ENCODE measurements around the gene KMT5B. TPM values are rescaled to one million over a fixed set of nuclear protein-coding genes. Genes with fewer than 3 reads are reported as not detected.

KMT5B gene
- total RNA-seq, 4 donors from 2014 or later = 27.2 to 40.5 (median 33.3) TPM

GRCh38 chr11:68216171-68216938, 3.3 kb upstream of the KMT5B start:
- Histone ChIP-seq H3K4me3 (no peak overlapping the region), H3K36me3 (no peaks in the 10 kb centered on the region), H3K4me1 (peaks cover 32% of the 10 kb centered on the region), H3K27ac (peak overlapping the region; percentile 23), H3K27me3 (no peaks in the 10 kb centered on the region), H3K9me3 (no peaks in the 10 kb centered on the region)
- TF ChIP-seq, protein P1, sequence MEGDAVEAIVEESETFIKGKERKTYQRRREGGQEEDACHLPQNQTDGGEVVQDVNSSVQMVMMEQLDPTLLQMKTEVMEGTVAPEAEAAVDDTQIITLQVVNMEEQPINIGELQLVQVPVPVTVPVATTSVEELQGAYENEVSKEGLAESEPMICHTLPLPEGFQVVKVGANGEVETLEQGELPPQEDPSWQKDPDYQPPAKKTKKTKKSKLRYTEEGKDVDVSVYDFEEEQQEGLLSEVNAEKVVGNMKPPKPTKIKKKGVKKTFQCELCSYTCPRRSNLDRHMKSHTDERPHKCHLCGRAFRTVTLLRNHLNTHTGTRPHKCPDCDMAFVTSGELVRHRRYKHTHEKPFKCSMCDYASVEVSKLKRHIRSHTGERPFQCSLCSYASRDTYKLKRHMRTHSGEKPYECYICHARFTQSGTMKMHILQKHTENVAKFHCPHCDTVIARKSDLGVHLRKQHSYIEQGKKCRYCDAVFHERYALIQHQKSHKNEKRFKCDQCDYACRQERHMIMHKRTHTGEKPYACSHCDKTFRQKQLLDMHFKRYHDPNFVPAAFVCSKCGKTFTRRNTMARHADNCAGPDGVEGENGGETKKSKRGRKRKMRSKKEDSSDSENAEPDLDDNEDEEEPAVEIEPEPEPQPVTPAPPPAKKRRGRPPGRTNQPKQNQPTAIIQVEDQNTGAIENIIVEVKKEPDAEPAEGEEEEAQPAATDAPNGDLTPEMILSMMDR (IDR thresholded peaks at IDR 0.05) = no peak
- TF ChIP-seq EP300 (IDR thresholded peaks at IDR 0.05) (no peak), POLR2A (IDR thresholded peaks at IDR 0.05) (no peak), POLR2AphosphoS5 (IDR thresholded peaks at IDR 0.05) (no peak)
- peak in 1 of 2 donors; percentile 74 for DNase-seq (ENCODE audit: low spot score in 2 of 2)
- WGBS = 45% methylated on average over 10 of the region's 22 CpGs

DNA sequence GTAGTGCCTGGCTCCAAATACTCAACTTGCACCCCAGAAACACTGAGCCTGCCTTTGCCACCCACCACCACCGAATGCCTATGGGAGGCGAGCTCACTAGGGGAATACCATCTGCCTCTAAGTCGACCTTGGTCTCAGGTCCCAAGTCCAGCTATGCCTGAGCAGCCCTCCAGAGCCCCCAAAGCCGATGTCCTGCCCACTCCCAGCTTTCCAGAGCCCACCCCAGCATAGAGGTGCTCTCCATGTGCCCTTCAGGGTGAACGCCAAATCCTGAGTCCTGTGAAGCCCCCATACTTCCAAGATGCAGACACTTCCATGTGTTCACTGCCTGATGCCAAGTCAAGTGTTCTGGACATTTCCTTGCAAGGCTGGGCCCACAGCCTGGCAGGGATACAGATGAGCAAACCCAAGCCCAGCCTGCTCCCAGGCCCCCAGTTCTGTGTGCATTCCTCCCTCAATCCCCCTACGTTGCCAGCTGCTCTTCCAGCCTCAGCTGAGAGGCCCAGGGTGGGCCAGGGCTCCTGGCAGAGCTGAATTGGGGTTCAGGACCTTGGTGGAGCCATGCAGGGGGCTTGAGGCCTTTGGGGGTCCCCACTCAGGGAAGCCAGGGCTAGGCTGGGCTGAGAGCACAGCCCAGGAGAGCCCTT, 2.6 kb upstream of the KMT5B start:
- Histone ChIP-seq H3K4me3 (no peak overlapping the region), H3K27me3 (no peaks in the 10 kb centered on the region), H3K36me3 (no peaks in the 10 kb centered on the region), H3K27ac (peak overlapping the region; percentile 23), H3K9me3 (no peaks in the 10 kb centered on the region), H3K4me1 (peaks cover 39% of the 10 kb centered on the region)
- DNase-seq (ENCODE audit: low spot score in 2 of 2) = peak in 1 of 2 donors; percentile 54
- TF ChIP-seq, protein P1 (IDR thresholded peaks at IDR 0.05) = no peak
- WGBS = 67% methylated on average over 5 of the region's 6 CpGs

- 45% methylated on average over 15 of the region's 15 CpGs for WGBS
- Histone ChIP-seq H3K4me3 (no peak overlapping the region), H3K27ac (no peak overlapping the region), H3K36me3 (no peaks in the 10 kb centered on the region), H3K27me3 (no peaks in the 10 kb centered on the region), H3K9me3 (no peaks in the 10 kb centered on the region), H3K4me1 (peaks cover 45% of the 10 kb centered on the region)
- peak in 1 of 2 donors; percentile 69 for DNase-seq (ENCODE audit: low spot score in 2 of 2)
- no peak for TF ChIP-seq POLR2A (IDR thresholded peaks at IDR 0.05)
Observed at GRCh38 chr11:68215087-68215445, 2.0 kb upstream of the KMT5B start.

DNA sequence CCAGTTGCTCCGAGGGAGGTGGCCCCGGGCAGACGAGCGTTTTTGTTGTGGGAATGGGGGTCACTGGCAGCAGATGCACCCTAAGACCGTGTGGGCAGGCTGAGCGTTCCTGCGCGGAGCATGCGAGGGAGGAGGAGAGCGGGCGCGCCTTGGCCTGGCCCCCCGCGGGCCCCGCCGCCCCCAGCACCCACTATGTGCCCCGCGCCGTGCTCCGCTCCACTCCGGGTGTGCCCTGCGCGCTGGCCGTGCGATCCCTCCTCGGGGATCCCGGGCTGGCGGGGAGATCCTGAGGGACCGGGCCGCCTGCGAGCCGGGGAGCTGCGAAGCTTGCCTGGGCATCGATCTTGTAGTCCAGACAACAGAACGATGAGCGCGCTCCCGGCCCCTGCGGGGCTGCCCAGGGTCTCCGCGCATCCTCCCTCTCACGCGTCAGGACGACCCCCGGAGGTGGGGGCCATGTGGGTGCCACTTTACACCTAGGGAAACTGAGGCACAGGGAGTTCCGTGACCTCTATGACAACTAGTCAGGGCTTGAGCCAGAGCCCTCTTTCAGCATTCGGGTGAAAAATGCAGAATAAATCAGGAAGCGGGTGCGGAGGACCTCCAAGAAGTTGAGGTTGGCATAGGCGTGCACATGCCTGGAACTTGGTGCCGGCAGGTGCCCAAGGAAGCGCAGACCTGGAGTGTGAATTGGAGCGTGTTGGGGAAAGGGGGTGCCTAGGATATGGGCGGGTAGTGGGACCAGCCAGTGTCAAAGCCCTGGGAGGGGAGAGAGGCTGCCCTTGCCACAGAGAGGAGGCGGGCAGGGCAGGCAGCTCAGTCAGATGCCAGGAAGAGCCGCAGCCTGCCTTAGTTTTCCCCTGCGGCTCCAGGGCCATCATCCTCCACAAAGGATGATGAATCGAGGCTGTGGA, 1.3 kb upstream of the KMT5B start:
- no peaks in the 10 kb centered on the region for H3K36me3 ChIP-seq
- H3K27ac ChIP-seq = peak overlapping the region; percentile 100
- TF ChIP-seq POLR2A (IDR thresholded peaks at IDR 0.05) = no peak
- no peak for TF ChIP-seq POLR2AphosphoS5 (IDR thresholded peaks at IDR 0.05)
- TF ChIP-seq, protein P1 (IDR thresholded peaks at IDR 0.05) = no peak
- TF ChIP-seq EP300 (IDR thresholded peaks at IDR 0.05) = no peak
- peaks cover 52% of the 10 kb centered on the region for H3K4me1 ChIP-seq
- WGBS = 30% methylated on average over 20 of the region's 58 CpGs
- H3K4me3 ChIP-seq = peak overlapping the region; percentile 75
- peak; percentile 79 to 81 for DNase-seq (ENCODE audit: low spot score in 2 of 2)
- no peaks in the 10 kb centered on the region for H3K27me3 ChIP-seq
- no peaks in the 10 kb centered on the region for H3K9me3 ChIP-seq

- peaks cover 59% of the 10 kb centered on the region for H3K4me1 ChIP-seq
- H3K36me3 ChIP-seq = no peaks in the 10 kb centered on the region
- peak overlapping the region; percentile 75 for H3K4me3 ChIP-seq
- H3K9me3 ChIP-seq = no peaks in the 10 kb centered on the region
- H3K27ac ChIP-seq = peak overlapping the region; percentile 100
- WGBS = 0% methylated on average over 25 of the region's 90 CpGs
- TF ChIP-seq POLR2AphosphoS5 (IDR thresholded peaks at IDR 0.05) (peak in 1 of 3 donors; percentile 92), EP300 (IDR thresholded peaks at IDR 0.05) (no peak), POLR2A (IDR thresholded peaks at IDR 0.05) (peak; percentile 82 to 90)
- TF ChIP-seq, protein P1 (IDR thresholded peaks at IDR 0.05) = peak in 1 of 2 donors; percentile 5
- no peaks in the 10 kb centered on the region for H3K27me3 ChIP-seq
- DNase-seq (ENCODE audit: low spot score in 2 of 2) = peak; percentile 88 to 90
Observed at GRCh38 chr11:68213555-68214172, 568 bp upstream of the KMT5B start.
